ENCODE measurements around the gene EXOSC5.
"Not testable (repeated sequence)": the region's sequence is repeated elsewhere in the genome, so short reads cannot be mapped to it uniquely, and the experiment has no call there.

EXOSC5 gene

GRCh38 chr19:41435376-41435775, 38.2 kb upstream of the EXOSC5 start:
- H3K27me3 ChIP-seq (ENCODE audit: control insufficient read depth, insufficient read depth, low read length); H3K4me3 ChIP-seq (ENCODE audit: low read length); H3K9ac ChIP-seq (ENCODE audit: low read length); H3K4me1 ChIP-seq (ENCODE audit: control insufficient read depth, low read depth, low read length); H3K27ac ChIP-seq (ENCODE audit: low read length); H3K9me3 ChIP-seq (ENCODE audit: control insufficient read depth, low read depth, low read length): not testable (repeated sequence)
- peaks cover 28% of the 10 kb centered on the region for H3K36me3 ChIP-seq (ENCODE audit: control insufficient read depth, low read depth, low read length)

DNA sequence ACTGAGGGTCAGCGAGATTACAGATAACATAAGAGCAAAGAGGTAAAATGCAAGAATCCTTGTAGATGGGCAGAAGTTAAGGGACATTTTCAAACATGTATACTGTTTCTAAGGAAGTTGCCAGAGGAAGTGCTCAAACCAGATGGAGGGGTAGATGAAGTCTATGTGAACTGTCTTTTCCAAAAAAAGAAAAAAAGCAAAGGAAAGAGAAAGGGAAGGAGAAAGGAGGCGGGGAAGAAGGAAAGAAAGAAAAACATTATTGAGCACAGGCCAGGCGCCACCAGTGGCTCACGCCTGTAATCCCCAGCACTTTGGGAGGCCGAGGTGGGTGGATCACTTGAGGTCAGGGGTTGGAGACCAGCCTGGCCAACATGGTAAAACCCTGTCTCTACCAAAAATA, 37.3 kb upstream of the EXOSC5 start:
- Histone ChIP-seq H3K9me3 (ENCODE audit: control insufficient read depth, low read depth, low read length) (no peaks in the 10 kb centered on the region), H3K4me3 (ENCODE audit: low read length) (no peak overlapping the region), H3K4me1 (ENCODE audit: control insufficient read depth, low read depth, low read length) (no peaks in the 10 kb centered on the region), H3K27me3 (ENCODE audit: control insufficient read depth, insufficient read depth, low read length) (no peaks in the 10 kb centered on the region), H3K9ac (ENCODE audit: low read length) (no peak overlapping the region), H3K36me3 (ENCODE audit: control insufficient read depth, low read depth, low read length) (peaks cover 28% of the 10 kb centered on the region), H3K27ac (ENCODE audit: low read length) (no peak overlapping the region)

DNA sequence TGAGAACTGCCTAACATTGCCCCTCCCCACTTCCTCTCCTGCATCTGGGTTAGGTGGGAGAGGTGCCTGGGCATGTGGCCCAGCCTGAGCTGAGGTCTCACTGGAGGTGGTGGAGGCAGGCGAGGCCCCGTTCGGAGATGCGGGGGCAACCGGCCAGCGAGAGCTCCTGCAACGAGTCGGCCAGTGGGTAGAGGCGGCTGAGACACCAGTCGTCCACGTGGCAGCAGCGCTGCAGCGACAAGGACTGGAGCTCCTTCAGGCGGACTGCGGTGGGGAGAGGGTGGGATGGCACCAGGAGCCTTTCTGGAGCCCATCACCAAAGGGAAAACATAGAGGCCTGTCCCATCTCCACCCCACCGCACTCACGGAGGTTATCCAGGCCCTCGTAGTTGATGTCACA, 36.0 kb upstream of the EXOSC5 start:
- Histone ChIP-seq H3K36me3 (ENCODE audit: control insufficient read depth, low read depth, low read length) (peaks cover 28% of the 10 kb centered on the region), H3K27ac (ENCODE audit: low read length) (no peak overlapping the region), H3K9me3 (ENCODE audit: control insufficient read depth, low read depth, low read length) (no peaks in the 10 kb centered on the region), H3K4me3 (ENCODE audit: low read length) (no peak overlapping the region), H3K27me3 (ENCODE audit: control insufficient read depth, insufficient read depth, low read length) (no peaks in the 10 kb centered on the region), H3K4me1 (ENCODE audit: control insufficient read depth, low read depth, low read length) (no peaks in the 10 kb centered on the region), H3K9ac (ENCODE audit: low read length) (no peak overlapping the region)

- Histone ChIP-seq H3K36me3 (ENCODE audit: control insufficient read depth, low read depth, low read length) (peaks cover 28% of the 10 kb centered on the region), H3K9me3 (ENCODE audit: control insufficient read depth, low read depth, low read length) (no peaks in the 10 kb centered on the region), H3K4me3 (ENCODE audit: low read length) (no peak overlapping the region), H3K9ac (ENCODE audit: low read length) (no peak overlapping the region), H3K27ac (ENCODE audit: low read length) (no peak overlapping the region), H3K27me3 (ENCODE audit: control insufficient read depth, insufficient read depth, low read length) (no peaks in the 10 kb centered on the region), H3K4me1 (ENCODE audit: control insufficient read depth, low read depth, low read length) (peaks cover 4% of the 10 kb centered on the region)
Observed at GRCh38 chr19:41431426-41432386, 34.5 kb upstream of the EXOSC5 start.

DNA sequence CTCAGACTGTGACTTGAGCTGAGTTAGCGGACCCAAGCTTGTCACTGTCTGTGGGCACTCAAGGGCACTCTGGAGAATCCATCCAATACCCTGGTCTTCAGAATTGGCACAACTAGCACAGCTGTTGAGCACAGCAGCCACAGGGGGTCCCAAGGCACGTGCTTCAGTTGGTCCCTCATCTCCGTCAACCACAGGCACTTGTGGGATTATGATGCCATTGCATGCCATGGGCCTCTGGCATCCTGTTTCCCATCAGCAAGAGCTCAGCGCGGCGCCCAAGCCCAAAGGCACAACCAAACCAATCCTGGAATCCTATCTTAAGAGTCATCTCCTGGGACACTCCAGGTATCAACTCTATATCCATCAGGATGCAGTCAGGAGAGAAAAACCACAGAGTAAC, 33.8 kb upstream of the EXOSC5 start:
- Histone ChIP-seq H3K27ac (ENCODE audit: low read length) (no peak overlapping the region), H3K9ac (ENCODE audit: low read length) (no peak overlapping the region), H3K9me3 (ENCODE audit: control insufficient read depth, low read depth, low read length) (no peaks in the 10 kb centered on the region), H3K27me3 (ENCODE audit: control insufficient read depth, insufficient read depth, low read length) (no peaks in the 10 kb centered on the region), H3K4me3 (ENCODE audit: low read length) (no peak overlapping the region), H3K4me1 (ENCODE audit: control insufficient read depth, low read depth, low read length) (peaks cover 5% of the 10 kb centered on the region), H3K36me3 (ENCODE audit: control insufficient read depth, low read depth, low read length) (peaks cover 28% of the 10 kb centered on the region)

- H3K36me3 ChIP-seq (ENCODE audit: control insufficient read depth, low read depth, low read length): peaks cover 28% of the 10 kb centered on the region
- H3K9ac ChIP-seq (ENCODE audit: low read length): no peak overlapping the region
- H3K4me1 ChIP-seq (ENCODE audit: control insufficient read depth, low read depth, low read length): peaks cover 5% of the 10 kb centered on the region
- no peak overlapping the region for H3K27ac ChIP-seq (ENCODE audit: low read length)
- H3K4me3 ChIP-seq (ENCODE audit: low read length): peak overlapping the region; percentile 62
- no peaks in the 10 kb centered on the region for H3K9me3 ChIP-seq (ENCODE audit: control insufficient read depth, low read depth, low read length)
- no peaks in the 10 kb centered on the region for H3K27me3 ChIP-seq (ENCODE audit: control insufficient read depth, insufficient read depth, low read length)
Observed at GRCh38 chr19:41428481-41428859, 31.3 kb upstream of the EXOSC5 start.

DNA sequence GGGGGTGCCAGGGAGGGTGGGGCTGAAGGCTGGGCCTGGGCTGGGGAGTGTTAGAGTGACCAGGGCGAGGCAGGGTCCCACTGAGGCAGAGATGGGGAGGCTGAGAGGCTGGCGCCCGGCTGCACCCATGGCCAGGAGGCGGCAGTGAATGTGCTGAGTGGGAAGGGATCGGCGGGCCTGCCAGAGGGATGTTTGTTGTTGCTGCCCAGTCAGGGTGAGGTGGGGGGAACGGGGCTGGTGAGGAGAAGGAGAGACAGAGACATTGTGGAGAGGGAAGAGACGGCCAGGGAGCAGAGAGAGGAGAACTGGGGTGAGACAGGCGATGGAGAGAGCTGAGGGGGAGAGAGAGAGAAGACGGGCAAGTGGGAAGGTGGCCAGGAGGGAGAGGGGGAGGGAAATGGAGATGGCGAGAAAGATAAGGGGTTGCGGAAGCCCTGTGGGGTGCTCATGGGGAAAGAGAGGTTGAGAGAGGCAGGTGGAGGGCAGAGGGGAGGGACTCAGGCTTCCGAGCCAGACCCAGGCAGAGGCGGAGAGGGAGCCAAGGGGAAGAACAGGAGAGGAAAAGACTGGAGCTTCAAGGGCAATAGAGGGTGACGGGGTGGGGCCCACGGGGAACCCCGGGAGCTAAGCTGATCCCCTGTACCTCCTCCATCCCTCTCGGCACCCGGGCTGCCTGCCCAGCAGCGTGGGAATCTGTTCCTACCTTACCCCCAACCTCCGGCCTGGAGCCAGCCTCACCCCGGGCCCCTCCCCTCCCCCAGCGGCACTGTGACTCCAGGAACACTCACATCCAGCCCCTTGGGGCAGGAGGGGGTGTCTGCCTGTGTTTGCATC, 30.7 kb upstream of the EXOSC5 start:
- Histone ChIP-seq H3K27ac (ENCODE audit: low read length) (no peak overlapping the region), H3K4me1 (ENCODE audit: control insufficient read depth, low read depth, low read length) (peaks cover 5% of the 10 kb centered on the region), H3K27me3 (ENCODE audit: control insufficient read depth, insufficient read depth, low read length) (no peaks in the 10 kb centered on the region), H3K4me3 (ENCODE audit: low read length) (peak overlapping the region; percentile 62), H3K36me3 (ENCODE audit: control insufficient read depth, low read depth, low read length) (peaks cover 23% of the 10 kb centered on the region), H3K9ac (ENCODE audit: low read length) (peak overlapping the region; percentile 25), H3K9me3 (ENCODE audit: control insufficient read depth, low read depth, low read length) (no peaks in the 10 kb centered on the region)

DNA sequence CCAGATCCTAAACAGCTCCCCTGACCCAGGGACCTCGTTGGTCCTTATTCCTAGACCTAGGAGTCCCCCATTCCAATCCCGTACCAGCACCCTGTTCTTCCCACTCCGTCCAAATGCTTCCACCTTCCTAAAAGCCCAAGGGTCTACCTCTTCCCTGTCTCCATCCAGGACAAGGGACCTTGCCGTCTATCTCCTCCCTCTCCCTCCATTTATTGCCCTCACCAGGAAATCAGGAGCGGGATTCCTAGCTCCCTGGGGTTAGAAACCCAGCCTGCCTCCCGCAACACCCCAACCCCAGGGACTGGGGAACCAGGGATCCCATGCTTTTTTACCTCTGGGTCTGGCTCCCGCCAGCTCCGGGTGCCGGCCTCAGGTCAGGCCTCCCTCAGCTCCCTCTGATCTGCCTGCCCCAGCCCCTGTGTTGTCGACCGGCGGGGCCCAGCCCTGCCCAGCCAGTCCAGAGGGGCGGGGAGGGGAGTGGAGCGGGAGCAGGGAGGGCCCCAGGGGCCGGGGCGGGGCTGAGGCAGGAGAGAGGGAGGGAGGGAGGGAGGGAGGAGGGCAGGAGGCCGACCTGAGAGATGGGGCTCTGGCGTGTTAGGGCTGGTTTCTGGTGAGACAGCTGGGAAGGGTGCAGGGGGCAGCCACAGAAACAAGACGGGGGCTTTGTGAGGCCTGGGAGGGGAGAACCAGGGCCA, 29.9 kb upstream of the EXOSC5 start, which contains the start of gene B3GNT8:
Gene B3GNT8, minus strand, starts transcription at position 423 of the 695 bp plus-strand sequence. CDS start 596 bp downstream, outside the sequence.
- peak within 1 kb of the TSS; percentile 48 for H3K9ac ChIP-seq (ENCODE audit: low read length)
- H3K4me1 ChIP-seq (ENCODE audit: control insufficient read depth, low read depth, low read length): peaks cover 5% of the 10 kb centered on the region
- H3K4me3 ChIP-seq (ENCODE audit: low read length): peak within 1 kb of the TSS; percentile 68
- no peak within 1 kb of the TSS for H3K27ac ChIP-seq (ENCODE audit: low read length)
- H3K27me3 ChIP-seq (ENCODE audit: control insufficient read depth, insufficient read depth, low read length): no peaks in the 10 kb centered on the region
- H3K9me3 ChIP-seq (ENCODE audit: control insufficient read depth, low read depth, low read length): no peaks in the 10 kb centered on the region
- peaks cover 15% of the 10 kb centered on the region for H3K36me3 ChIP-seq (ENCODE audit: control insufficient read depth, low read depth, low read length)

GRCh38 chr19:41426116-41426841, 29.1 kb upstream of the EXOSC5 start:
- peak overlapping the region; percentile 68 for H3K4me3 ChIP-seq (ENCODE audit: low read length)

DNA sequence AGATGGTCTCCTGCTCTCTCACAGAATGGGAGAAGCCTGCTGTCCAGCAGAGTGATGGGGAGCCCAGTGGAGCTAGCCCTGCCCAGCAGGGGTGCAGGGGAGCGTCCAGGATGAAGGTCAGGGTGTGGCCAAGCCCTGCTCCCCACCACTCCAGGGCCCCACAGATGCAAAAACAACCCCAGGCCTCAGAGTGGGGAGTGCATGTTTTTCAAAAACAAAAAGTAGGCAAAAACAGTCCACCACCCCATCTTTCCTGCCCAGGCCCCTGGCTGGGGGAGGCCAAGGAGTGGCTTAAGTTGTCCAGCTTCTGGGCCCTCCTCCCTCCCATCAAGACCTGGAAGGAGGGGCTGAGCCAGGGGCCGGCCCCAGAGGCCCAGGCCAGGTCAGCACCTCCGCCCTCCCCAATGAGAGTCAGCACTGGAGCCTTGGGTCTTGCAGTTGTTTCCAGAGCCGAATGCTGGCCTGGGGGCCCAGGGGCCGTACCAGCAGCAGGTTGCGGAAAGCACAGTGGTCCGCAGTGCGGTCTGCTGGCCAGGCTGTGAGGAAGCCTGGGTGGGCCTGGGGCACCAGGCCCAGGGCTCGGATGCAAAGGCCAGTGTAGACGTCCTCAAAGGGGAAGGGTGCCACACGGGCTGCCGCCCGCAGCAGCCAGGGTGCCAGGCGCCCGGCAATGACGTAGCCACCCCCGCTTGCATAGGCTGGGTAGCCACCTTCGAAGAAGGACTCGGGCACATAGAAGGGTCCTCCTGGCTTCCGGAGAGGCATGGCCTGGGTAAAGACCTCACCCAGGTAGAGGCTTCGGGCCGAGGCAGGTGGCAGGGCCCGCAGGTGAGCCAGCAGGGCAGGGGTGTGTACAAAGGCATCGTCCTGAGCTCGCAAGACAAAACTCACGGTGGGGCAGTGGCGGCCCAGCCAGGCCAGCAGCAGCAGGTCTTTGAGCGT, 28.3 kb upstream of the EXOSC5 start:
- no peak overlapping the region for H3K27ac ChIP-seq (ENCODE audit: low read length)
- no peaks in the 10 kb centered on the region for H3K9me3 ChIP-seq (ENCODE audit: control insufficient read depth, low read depth, low read length)
- H3K36me3 ChIP-seq (ENCODE audit: control insufficient read depth, low read depth, low read length): peaks cover under 1% of the 10 kb centered on the region
- H3K27me3 ChIP-seq (ENCODE audit: control insufficient read depth, insufficient read depth, low read length): no peaks in the 10 kb centered on the region
- H3K4me1 ChIP-seq (ENCODE audit: control insufficient read depth, low read depth, low read length): peaks cover 5% of the 10 kb centered on the region
- H3K4me3 ChIP-seq (ENCODE audit: low read length): no peak overlapping the region
- H3K9ac ChIP-seq (ENCODE audit: low read length): no peak overlapping the region

More at GRCh38 chr19:41426116-41426841, 29.1 kb upstream of the EXOSC5 start:
- no peaks in the 10 kb centered on the region for H3K27me3 ChIP-seq (ENCODE audit: control insufficient read depth, insufficient read depth, low read length)
- no peak overlapping the region for H3K27ac ChIP-seq (ENCODE audit: low read length)
- peaks cover 7% of the 10 kb centered on the region for H3K36me3 ChIP-seq (ENCODE audit: control insufficient read depth, low read depth, low read length)
- H3K9me3 ChIP-seq (ENCODE audit: control insufficient read depth, low read depth, low read length): no peaks in the 10 kb centered on the region
- H3K9ac ChIP-seq (ENCODE audit: low read length): no peak overlapping the region
- peaks cover 5% of the 10 kb centered on the region for H3K4me1 ChIP-seq (ENCODE audit: control insufficient read depth, low read depth, low read length)
